Measurements from ENCODE around the gene DAND5.
A peak's percentile ranks its signal among the peaks of the same experiment; 100 is the strongest.

Gene DAND5

GRCh38 chr19:12969292-12969988 lies at the start of gene DAND5:
Gene DAND5 (plus strand): TSS chr19:12969576. CDS start chr19:12969661, 85 bp downstream.
- no peak for DNase-seq

GRCh38 chr19:12921047-12921446 lies 48.3 kb upstream of the DAND5 start:
- DNase-seq: no peak

GRCh38 chr19:12922959-12923358 lies 46.4 kb upstream of the DAND5 start:
- no peak for DNase-seq

- DNase-seq: no peak
Observed at GRCh38 chr19:12924621-12925310, 44.6 kb upstream of the DAND5 start.

- no peak for DNase-seq
Observed at GRCh38 chr19:12930002-12930645, 39.3 kb upstream of the DAND5 start.

- no peak for DNase-seq
Observed at GRCh38 chr19:12932392-12933286, 36.7 kb upstream of the DAND5 start.

- DNase-seq: peak; percentile 91
Observed at GRCh38 chr19:12933287-12934072, 35.9 kb upstream of the DAND5 start, which contains the start of gene FARSA. Gene FARSA (minus strand): TSS chr19:12933711. CDS start chr19:12933696, 15 bp downstream.

GRCh38 chr19:12935071-12935470 lies 34.3 kb upstream of the DAND5 start:
- no peak for DNase-seq

GRCh38 chr19:12936582-12936981 lies 32.8 kb upstream of the DAND5 start:
- no peak for DNase-seq

GRCh38 chr19:12937093-12937926 lies 32.1 kb upstream of the DAND5 start:
- DNase-seq: no peak

GRCh38 chr19:12937927-12938778 lies 31.2 kb upstream of the DAND5 start, which contains the start of gene CALR:
Gene CALR (plus strand): TSS chr19:12938609. CDS start chr19:12938680, 71 bp downstream.
- peak; percentile 98 for DNase-seq

- DNase-seq: no peak
Observed at GRCh38 chr19:12938779-12939601, 30.4 kb upstream of the DAND5 start.

GRCh38 chr19:12939975-12940423 lies 29.4 kb upstream of the DAND5 start:
- no peak for DNase-seq

- DNase-seq: no peak
Observed at GRCh38 chr19:12940897-12941296, 28.5 kb upstream of the DAND5 start.

- no peak for DNase-seq
Observed at GRCh38 chr19:12943437-12944044, 25.8 kb upstream of the DAND5 start.

- DNase-seq: no peak
Observed at GRCh38 chr19:12944104-12944674, 25.2 kb upstream of the DAND5 start.

- peak; percentile 99 for DNase-seq
Observed at GRCh38 chr19:12945479-12946091, 23.8 kb upstream of the DAND5 start, which contains the start of gene RAD23A. Gene RAD23A (plus strand): TSS chr19:12945862. CDS start chr19:12945949, 87 bp downstream.
